Kidney epithelial cell (primary cell): ENCODE measurements around the gene GLTP. TPM values are rescaled to one million over a fixed set of nuclear protein-coding genes. Genes with fewer than 3 reads are reported as not detected.

Experiments used
- DNase-seq: peaks from one replicate; pipeline ENCODE4 v3.0.0-alpha.2; 2010; ENCODE audit warnings: low read depth
- H3K27me3 ChIP-seq: 2 replicates; pipeline ENCODE4 v1.6.0; 2011; ENCODE audit warnings: low read length; ENCODE audit not compliant: control insufficient read depth, insufficient read depth
- H3K36me3 ChIP-seq: 2 replicates; pipeline ENCODE4 v1.5.1; 2011; ENCODE audit warnings: low read length; ENCODE audit not compliant: control insufficient read depth, insufficient read depth
- H3K4me3 ChIP-seq: 2 replicates; pipeline ENCODE4 v1.5.1; 2011; ENCODE audit warnings: low read depth, mild to moderate bottlenecking, control low read depth, low read length
- CTCF ChIP-seq: IDR thresholded peaks from 2 replicates; pipeline ENCODE4 v1.5.1; 2011; ENCODE audit warnings: mild to moderate bottlenecking, moderate library complexity, low read length, control low read depth, inconsistent platforms; ENCODE audit not compliant: insufficient read depth, poor library complexity, severe bottlenecking
- total RNA-seq: library from RNA; depleted of rRNA; stranded (reverse); fragments of >200 nt; gene quantifications from 2 replicates; pipeline ENCODE4 v1.2.3, GENCODE V29; 2015

GLTP gene
- total RNA-seq, 1 donor from 2014 or later, result 48.4 TPM

GRCh38 chr12:109811624-109811995 lies 68.7 kb downstream of the GLTP start:
- TF ChIP-seq CTCF, result peak; percentile 3
- no peak for DNase-seq
- Histone ChIP-seq H3K4me3 (no peak overlapping the region), H3K36me3 (no peaks in the 10 kb centered on the region), H3K27me3 (no peaks in the 10 kb centered on the region)

GRCh38 chr12:109810954-109811623 lies 69.3 kb downstream of the GLTP start:
- H3K36me3 ChIP-seq, result no peaks in the 10 kb centered on the region
- no peaks in the 10 kb centered on the region for H3K27me3 ChIP-seq
- H3K4me3 ChIP-seq, result no peak overlapping the region
- TF ChIP-seq CTCF, result no peak
- DNase-seq, result no peak

DNA sequence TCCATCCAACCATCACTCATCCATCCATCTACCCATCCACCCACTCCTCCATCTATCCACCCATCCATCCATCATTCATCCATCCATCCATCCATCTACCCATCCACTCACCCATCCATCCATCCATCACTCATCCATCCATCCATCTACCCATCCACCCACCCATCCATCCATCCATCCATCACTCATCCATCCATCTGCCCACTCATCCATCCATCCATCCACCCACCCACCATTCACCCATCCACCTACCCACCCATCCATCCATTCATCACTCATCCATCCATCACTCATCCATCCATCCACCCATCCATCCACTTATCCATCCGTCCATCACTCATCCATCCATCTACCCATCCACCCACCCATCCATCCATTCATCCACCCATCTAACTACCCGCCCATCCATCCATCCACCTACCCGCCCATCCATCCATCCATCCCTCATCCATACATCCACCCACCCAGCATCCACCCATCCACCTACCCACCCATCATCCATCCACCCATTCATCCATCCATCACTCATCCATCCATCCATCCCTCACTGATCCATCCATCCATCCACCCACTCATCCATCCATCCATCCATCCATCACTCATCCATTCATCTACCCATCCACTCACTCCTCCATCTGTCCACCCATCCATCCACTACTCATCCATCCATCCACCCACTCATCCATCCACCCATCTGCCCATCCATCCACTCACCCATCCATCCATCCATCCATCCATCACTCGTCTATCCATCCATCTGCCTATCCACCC lies 71.3 kb downstream of the GLTP start:
- no peak for TF ChIP-seq CTCF
- DNase-seq, result no peak
- H3K4me3 ChIP-seq, result no peak overlapping the region
- no peaks in the 10 kb centered on the region for H3K36me3 ChIP-seq
- no peaks in the 10 kb centered on the region for H3K27me3 ChIP-seq

GRCh38 chr12:109807954-109808643 lies 72.2 kb downstream of the GLTP start:
- TF ChIP-seq CTCF, result no peak
- no peaks in the 10 kb centered on the region for H3K27me3 ChIP-seq
- DNase-seq, result no peak
- no peak overlapping the region for H3K4me3 ChIP-seq
- no peaks in the 10 kb centered on the region for H3K36me3 ChIP-seq

DNA sequence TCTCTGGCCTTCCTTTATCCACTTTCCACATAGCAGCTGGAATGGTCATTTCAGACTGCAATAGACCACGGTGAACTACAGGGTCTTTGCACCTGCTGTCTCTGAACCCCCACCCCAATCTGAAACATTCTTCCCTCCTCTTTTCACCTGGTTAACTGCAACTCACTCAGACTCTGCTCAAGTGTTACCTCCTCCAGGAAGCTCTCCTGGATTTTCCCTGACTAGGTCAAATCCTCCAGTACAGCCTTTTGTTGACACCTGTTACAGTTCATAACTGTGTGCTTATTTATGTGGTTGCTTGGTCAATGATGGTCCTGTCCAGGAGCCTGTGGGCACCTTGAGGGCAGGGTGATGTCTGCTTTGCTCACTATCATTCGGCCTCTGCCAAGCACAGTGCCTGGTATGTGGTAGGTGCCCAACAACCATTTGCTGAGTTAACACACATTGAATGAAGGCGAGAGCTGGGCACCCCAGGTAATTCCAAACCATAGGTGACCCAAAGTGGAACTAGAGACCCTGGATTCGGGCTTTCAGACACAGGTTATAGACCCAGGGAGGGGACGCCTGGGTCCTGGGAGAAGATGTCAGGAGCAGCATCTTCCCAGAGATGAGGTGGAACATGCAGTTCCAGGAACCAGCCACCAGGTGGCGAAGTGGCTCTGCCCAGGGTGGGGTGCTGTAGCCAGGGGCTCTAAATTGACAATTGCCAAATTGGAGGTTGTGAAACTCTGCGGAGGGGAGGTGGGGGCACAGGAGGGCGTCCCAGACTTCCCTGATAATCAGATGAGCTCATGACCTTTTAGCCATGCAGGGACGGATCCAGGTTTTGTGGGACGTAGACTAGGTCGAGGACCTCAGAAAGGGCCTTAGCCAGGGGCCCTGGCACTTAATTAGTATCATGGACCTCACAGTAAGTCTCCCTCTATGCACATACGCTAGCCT lies 75.2 kb downstream of the GLTP start:
- no peak for DNase-seq

More for the DNA sequence above, 75.2 kb downstream of the GLTP start:
- no peaks in the 10 kb centered on the region for H3K36me3 ChIP-seq
- no peak overlapping the region for H3K4me3 ChIP-seq
- peak; percentile 94 for TF ChIP-seq CTCF
- no peaks in the 10 kb centered on the region for H3K27me3 ChIP-seq
